Retinal pigment epithelial cell (primary cell): ENCODE data around the gene ZFYVE28.

ENCODE experiments used
- DNase-seq: peaks from one replicate; pipeline ENCODE4 v3.0.0-alpha.2; 2010; ENCODE audit warnings: low read depth
- H3K4me3 ChIP-seq: 2 replicates; pipeline ENCODE4 v1.5.1; 2011; ENCODE audit warnings: mild to moderate bottlenecking, low read length, control low read depth, moderate library complexity
- TF ChIP-seq, protein P1 (sequence below): conservative IDR thresholded peaks from 2 replicates; pipeline ENCODE4 v1.5.1; 2011; ENCODE audit warnings: low read depth, low read length, control low read depth, inconsistent platforms

The ZFYVE28 gene

DNA sequence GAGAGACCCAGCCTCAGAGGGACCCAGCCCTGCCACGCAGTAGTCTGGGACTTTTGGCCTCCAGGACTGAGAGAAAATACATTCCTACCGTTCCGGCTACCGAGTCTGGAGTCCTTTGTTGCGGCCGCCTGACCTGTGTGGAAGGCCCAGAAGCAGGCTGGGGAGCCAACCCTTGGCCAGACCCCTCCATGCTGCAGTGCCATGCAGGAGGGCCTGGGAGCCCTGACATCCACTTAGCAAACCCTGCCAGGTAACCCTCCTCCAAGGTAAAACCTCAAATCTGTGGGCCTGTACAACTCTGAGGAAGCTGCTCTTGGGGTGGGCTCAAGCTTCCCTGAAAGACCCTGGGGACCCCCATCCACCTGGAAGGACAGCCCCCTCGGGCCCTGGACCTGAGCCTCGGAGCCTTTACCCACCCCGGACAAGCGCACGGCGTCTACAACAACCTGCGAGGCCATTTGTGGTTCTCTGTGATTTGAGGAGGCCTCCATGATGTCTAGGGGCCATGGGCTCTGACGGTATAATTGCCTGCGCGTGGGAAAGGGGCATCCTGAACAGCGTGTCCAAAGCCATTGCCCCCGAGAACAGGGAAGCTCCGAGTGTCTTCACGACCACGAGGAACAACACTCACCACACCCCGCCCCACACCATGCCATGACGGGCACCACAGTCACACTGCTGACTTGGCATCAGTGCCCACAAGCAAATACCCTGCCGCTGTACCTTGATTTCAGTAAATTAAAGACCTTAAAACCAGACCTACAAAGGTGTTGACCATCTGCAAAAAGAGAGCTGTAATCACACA is 58.7 kb downstream of the ZFYVE28 start:
- TF ChIP-seq, protein P1, sequence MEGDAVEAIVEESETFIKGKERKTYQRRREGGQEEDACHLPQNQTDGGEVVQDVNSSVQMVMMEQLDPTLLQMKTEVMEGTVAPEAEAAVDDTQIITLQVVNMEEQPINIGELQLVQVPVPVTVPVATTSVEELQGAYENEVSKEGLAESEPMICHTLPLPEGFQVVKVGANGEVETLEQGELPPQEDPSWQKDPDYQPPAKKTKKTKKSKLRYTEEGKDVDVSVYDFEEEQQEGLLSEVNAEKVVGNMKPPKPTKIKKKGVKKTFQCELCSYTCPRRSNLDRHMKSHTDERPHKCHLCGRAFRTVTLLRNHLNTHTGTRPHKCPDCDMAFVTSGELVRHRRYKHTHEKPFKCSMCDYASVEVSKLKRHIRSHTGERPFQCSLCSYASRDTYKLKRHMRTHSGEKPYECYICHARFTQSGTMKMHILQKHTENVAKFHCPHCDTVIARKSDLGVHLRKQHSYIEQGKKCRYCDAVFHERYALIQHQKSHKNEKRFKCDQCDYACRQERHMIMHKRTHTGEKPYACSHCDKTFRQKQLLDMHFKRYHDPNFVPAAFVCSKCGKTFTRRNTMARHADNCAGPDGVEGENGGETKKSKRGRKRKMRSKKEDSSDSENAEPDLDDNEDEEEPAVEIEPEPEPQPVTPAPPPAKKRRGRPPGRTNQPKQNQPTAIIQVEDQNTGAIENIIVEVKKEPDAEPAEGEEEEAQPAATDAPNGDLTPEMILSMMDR, result no peak
- DNase-seq, result no peak
- H3K4me3 ChIP-seq, result no peak overlapping the region

DNA sequence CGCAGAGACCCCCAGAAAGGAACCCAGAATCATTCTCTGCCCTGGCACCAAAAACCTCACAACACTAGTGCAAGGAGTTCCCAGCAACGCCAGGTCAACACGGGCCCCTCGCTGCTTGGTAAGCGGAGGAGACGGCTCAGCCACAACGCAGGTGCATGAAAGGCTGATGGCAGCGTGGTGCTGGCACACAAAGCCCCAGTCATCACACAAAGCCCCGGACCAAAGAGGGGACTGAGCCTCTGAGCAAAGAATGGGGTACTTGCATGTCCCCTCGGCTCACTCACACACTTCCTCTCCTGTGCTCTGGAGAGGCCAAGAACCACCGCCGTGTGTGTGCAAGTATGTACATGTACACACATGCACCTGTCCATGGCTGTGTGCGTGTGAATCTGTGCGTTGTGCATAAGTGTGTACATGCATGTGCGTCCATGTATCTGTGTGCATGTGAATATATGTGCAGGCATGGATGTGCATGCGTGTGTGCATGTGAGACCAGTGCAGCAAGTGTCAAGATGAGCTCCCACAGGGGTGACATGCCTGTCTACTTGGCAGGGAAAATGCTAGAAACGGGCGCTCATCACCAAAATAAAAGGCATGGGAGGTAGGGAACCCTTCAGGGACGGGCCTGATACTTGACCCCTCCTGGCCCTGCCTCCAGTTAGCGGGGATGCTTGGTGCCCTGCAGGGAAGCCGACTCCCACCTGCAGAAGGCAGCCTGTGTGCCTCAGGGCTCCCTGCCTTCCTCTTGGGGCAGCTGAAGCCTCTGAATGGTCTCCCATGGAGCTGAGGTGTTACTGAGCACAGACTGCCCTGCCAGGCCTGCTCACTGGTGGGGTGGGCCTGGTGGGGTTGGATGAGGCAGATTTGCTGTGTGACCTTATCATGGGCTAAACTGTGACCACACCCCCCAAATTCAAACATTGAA is 60.4 kb downstream of the ZFYVE28 start:
- H3K4me3 ChIP-seq, result no peak overlapping the region
- TF ChIP-seq, protein P1, result no peak
- DNase-seq, result no peak

DNA sequence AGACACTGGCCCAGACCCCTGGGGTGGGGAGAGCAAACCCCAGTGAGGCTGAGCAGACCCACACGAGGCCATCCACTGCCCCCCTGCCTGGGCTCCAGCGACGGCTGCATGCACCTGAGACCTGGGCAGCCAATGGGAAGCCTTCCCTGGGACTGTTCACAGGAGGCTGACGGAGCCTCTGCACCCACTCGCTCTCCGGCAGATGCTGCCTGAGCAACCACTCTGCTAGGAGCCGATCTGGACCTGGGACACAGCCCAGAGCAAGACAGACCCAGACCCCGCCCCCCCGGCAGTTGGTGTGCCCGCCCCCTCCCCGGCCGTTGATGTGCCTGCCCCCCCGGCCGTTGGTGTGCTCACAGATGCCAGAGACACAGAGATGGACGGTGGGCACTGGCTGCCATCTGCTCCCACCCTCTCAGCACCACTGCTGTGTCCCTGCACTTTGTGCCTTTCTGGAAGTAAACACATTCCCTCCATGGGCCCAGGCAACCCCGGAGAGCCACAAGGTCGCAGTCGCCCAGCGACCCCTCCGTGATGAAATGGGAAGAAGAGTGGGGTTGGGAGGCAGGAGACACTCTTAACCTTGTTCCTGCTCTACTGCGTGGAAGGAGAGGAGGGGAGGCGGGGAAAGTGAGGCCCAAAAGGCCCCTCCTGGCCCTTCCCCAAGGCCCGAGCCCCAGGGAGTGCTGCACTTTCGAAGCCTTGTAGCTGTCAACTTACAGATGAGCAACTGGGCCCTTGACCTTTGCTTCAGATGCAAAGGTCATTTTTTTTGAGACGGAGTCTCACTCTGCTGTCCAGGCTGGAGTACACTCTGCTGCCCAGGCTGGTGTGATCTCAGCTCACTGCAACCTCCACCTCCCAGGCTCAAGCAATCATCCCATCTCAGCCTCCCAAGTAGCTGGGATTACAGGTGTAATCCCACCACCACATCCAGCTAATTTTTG is 62.0 kb downstream of the ZFYVE28 start:
- H3K4me3 ChIP-seq, result no peak overlapping the region
- TF ChIP-seq, protein P1, result no peak
- no peak for DNase-seq

DNA sequence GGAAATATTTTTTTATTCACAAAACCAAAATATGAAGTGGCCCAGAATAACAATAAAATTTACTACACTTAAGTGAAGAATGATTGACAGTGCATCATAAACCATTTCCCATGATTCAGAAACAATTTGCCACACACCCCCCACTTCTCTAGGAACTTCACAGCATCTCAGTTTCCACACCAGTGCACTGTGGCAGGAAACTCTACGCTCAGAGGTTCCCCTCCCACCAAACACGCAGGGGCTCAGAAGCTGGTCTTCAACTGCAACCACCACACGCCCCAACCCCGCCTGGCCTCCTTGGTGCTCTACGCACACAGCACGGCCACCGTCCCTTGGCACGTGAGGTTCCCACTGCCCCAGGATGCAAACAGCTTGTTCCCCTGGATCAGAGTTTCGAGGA is 63.7 kb downstream of the ZFYVE28 start:
- no peak for DNase-seq
- TF ChIP-seq, protein P1, result no peak
- H3K4me3 ChIP-seq, result no peak overlapping the region

DNA sequence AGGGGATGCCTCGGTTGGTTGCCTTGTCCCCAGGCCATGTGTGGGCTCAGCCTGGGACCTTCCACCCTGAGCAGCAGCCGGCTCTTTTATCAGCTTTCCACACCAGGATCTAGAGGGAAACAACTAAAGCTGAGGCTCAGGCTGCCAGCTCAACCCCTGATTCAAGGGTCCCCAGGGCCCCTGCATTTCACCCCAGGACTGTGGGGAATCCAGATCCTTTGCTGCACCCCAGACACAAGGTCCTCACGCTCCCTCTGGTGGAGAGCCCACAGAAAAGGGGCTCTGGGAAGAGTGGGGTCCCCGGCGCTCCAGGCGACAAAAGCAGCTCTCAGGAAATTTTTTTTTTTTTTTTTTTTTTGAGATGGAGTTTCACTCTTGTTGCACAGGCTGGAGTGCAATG is 64.3 kb downstream of the ZFYVE28 start:
- no peak overlapping the region for H3K4me3 ChIP-seq
- no peak for DNase-seq
- TF ChIP-seq, protein P1, result peak; percentile 25

DNA sequence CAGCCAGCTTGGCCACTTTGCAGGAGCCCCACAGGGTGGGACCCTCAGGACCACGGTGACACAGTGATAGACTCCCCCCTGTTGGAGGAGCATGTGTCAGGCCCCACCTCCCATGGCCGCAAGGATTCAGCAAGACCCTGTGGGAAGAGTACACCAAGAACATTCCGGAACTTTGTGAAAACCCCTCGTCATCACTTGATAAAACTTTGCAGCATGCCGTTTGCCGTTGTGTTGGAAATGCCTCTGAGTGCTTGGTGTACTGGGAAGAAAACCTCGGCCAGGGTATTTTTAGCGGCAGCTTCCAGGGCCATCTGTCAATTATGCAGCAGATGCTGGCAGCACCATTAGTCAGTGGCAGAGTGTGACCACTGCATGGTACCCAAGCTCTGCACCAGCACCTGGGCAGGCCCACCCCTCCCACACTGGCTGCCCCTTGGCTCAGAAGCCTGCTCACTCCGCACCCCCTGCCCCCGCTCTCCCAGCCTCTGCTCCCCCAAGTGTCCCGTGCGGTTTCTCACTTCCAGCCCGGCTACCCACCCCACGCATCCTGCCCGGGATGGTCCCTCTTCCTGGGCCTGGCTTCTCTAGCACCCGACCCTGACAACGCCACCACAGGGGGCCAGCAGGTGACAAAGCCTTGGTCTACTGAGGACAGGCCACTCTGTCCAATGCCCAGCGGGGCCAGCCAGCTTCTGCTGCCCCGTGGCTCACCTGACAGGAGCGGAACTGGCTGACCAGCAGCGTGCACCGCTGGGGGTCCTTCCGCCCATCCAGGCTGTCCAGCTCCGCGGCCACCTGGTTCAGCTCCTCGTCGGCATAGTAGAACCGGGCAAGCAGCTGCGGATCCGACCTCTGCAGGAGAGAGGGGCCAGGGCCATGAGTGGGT is 65.0 kb downstream of the ZFYVE28 start:
- no peak for DNase-seq
- no peak overlapping the region for H3K4me3 ChIP-seq
- TF ChIP-seq, protein P1, result no peak
